Measurements from ENCODE around the gene P2RY2.

DNA sequence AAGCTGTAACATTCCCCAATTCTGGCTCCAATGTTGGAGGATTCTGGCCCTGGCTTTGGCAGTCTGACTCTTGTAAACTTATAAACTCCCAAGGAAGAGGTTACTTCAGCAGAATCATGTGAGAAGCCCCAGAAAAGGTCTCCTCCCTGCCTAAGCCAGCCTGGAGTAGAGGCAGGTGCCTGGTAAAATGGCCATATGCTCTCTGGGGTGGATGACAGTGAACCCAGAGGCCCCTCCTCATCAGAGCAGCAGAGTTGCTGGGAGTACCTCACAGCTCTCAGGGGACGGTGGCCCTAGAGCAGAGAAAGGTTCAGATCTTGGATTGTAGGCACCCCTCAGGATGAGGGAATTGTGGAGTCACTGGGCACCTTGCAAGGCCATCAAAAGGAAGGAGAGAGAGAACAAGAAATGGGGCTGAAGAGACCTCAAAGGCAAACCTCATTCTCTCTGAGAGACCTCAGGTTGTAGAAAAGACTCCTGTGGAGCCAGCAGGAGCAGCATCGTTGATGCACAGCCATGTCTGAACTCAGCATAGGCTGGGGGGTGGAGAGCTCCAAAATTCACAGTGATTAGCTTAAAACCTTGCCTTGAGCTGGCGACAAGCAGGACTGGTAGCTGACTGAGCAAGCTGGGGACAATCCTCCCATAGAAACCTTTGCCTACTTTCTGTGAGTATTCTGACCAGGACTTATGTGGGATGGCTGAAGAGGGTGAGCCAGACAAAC lies 49.2 kb downstream of the P2RY2 start:
- TF ChIP-seq ZNF274 (IDR thresholded peaks at IDR 0.05; ENCODE audit: low read depth, low read length) (no peak), YY1 (IDR thresholded peaks at IDR 0.05; ENCODE audit: insufficient read depth, insufficient read length) (no peak)
